GM12864 (cell line): ENCODE measurements around the gene NCKAP1.
"Not testable (repeated sequence)": the region's sequence is repeated elsewhere in the genome, so short reads cannot be mapped to it uniquely, and the experiment has no call there.

Source experiments
- DNase-seq: peaks from one replicate; pipeline ENCODE4 v3.0.0-alpha.2; 2011; ENCODE audit warnings: low read depth
- H3K4me3 ChIP-seq: 2 replicates; pipeline ENCODE4 v1.5.1; 2011; ENCODE audit warnings: mild to moderate bottlenecking, low read depth, low read length, control low read depth
- CTCF ChIP-seq: IDR thresholded peaks from 2 replicates; pipeline ENCODE4 v1.5.1; 2011; ENCODE audit warnings: low read depth, mild to moderate bottlenecking, moderate library complexity, low read length, control low read depth, inconsistent platforms; ENCODE audit errors: missing control alignments

NCKAP1 gene

GRCh38 chr2:182890773-182891378, 147.4 kb downstream of the NCKAP1 start:
- DNase-seq: no peak
- no peak for TF ChIP-seq CTCF
- H3K4me3 ChIP-seq: no peak overlapping the region

- H3K4me3 ChIP-seq: no peak overlapping the region
- DNase-seq: no peak
- no peak for TF ChIP-seq CTCF
Observed at GRCh38 chr2:182890305-182890704, 148.0 kb downstream of the NCKAP1 start.

GRCh38 chr2:182887753-182888415, 150.4 kb downstream of the NCKAP1 start:
- TF ChIP-seq CTCF: no peak
- DNase-seq: no peak
- no peak overlapping the region for H3K4me3 ChIP-seq

GRCh38 chr2:182887093-182887492, 151.2 kb downstream of the NCKAP1 start:
- no peak for DNase-seq
- no peak overlapping the region for H3K4me3 ChIP-seq
- no peak for TF ChIP-seq CTCF

GRCh38 chr2:182885771-182886170, 152.5 kb downstream of the NCKAP1 start:
- H3K4me3 ChIP-seq: no peak overlapping the region
- no peak for TF ChIP-seq CTCF
- no peak for DNase-seq

- no peak for DNase-seq
- TF ChIP-seq CTCF: no peak
- H3K4me3 ChIP-seq: no peak overlapping the region
Observed at GRCh38 chr2:182883451-182883850, 154.8 kb downstream of the NCKAP1 start.

GRCh38 chr2:182880100-182880499, 158.2 kb downstream of the NCKAP1 start:
- not testable (repeated sequence) for H3K4me3 ChIP-seq, DNase-seq

- DNase-seq, H3K4me3 ChIP-seq: not testable (repeated sequence)
Observed at GRCh38 chr2:182876653-182877052, 161.6 kb downstream of the NCKAP1 start.
